ENCODE results near the gene ITGA7. TPM values are rescaled to one million over a fixed set of nuclear protein-coding genes. Genes with fewer than 3 reads are reported as not detected.
A peak's percentile ranks its signal among the peaks of the same experiment; 100 is the strongest.

ITGA7 gene
- total RNA-seq, 4 donors from 2014 or later: 6.8 to 167 (median 29.4) TPM

- no peak overlapping the region for H3K4me3 ChIP-seq
- no peaks in the 10 kb centered on the region for H3K36me3 ChIP-seq
- intact Hi-C loops (cut with DNase I; ENCODE audit: low total_unique reads): no loop called here
- no peak for TF ChIP-seq POLR2A (IDR thresholded peaks at IDR 0.05)
- TF ChIP-seq, protein P1, sequence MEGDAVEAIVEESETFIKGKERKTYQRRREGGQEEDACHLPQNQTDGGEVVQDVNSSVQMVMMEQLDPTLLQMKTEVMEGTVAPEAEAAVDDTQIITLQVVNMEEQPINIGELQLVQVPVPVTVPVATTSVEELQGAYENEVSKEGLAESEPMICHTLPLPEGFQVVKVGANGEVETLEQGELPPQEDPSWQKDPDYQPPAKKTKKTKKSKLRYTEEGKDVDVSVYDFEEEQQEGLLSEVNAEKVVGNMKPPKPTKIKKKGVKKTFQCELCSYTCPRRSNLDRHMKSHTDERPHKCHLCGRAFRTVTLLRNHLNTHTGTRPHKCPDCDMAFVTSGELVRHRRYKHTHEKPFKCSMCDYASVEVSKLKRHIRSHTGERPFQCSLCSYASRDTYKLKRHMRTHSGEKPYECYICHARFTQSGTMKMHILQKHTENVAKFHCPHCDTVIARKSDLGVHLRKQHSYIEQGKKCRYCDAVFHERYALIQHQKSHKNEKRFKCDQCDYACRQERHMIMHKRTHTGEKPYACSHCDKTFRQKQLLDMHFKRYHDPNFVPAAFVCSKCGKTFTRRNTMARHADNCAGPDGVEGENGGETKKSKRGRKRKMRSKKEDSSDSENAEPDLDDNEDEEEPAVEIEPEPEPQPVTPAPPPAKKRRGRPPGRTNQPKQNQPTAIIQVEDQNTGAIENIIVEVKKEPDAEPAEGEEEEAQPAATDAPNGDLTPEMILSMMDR (IDR thresholded peaks at IDR 0.05): no peak
- H3K27ac ChIP-seq: no peak overlapping the region
- DNase-seq: no peak
- no peaks in the 10 kb centered on the region for H3K9me3 ChIP-seq
- no peaks in the 10 kb centered on the region for H3K27me3 ChIP-seq
- peaks cover 7% of the 10 kb centered on the region in 2 donors for H3K4me1 ChIP-seq
Measured at GRCh38 chr12:55713721-55714120, 6.0 kb upstream of the ITGA7 start.

DNA sequence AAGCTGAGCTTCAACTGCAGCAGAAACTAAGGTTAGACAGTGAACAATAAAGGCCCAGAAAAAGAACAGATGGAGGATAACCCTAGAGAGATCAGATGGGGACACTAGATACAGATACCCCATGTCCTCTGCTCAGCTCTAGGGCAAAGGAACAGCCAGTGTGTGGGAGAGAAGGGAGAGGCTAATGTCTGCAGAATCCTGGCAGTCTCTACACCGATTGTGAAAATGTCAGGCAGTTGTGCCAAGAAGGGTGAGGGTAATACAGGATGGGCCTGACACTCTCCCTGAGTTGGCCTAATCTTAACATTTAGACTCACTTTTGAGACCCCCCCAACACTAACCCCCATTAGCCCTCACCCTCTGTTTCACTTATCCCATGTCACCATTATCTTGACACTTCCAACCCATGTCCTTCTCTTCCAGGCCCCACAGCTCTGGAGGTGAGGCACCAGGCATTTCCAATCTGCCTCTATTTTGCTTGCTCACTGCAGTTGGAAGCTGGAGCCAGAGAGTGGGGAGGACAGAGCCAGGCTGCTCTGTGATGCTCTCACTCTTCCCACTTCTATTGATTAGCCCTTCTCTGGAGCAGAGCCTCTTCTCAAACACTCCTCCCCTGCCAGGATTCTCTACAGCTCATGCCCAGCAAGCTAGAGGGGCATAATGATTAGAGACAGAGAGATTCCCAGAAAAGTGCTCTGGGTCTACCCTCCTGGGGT, 5.2 kb upstream of the ITGA7 start:
- TF ChIP-seq, protein P1 (IDR thresholded peaks at IDR 0.05): no peak
- TF ChIP-seq POLR2A (IDR thresholded peaks at IDR 0.05): no peak
- no peaks in the 10 kb centered on the region for H3K36me3 ChIP-seq
- DNase-seq: no peak
- H3K9me3 ChIP-seq: no peaks in the 10 kb centered on the region
- no peaks in the 10 kb centered on the region for H3K27me3 ChIP-seq
- intact Hi-C loops (cut with DNase I; ENCODE audit: low total_unique reads): no loop called here
- peak overlapping the region in 1 of 2 donors; percentile 45 for H3K27ac ChIP-seq
- peaks cover 7 to 8% of the 10 kb centered on the region in 2 donors for H3K4me1 ChIP-seq
- no peak overlapping the region for H3K4me3 ChIP-seq

DNA sequence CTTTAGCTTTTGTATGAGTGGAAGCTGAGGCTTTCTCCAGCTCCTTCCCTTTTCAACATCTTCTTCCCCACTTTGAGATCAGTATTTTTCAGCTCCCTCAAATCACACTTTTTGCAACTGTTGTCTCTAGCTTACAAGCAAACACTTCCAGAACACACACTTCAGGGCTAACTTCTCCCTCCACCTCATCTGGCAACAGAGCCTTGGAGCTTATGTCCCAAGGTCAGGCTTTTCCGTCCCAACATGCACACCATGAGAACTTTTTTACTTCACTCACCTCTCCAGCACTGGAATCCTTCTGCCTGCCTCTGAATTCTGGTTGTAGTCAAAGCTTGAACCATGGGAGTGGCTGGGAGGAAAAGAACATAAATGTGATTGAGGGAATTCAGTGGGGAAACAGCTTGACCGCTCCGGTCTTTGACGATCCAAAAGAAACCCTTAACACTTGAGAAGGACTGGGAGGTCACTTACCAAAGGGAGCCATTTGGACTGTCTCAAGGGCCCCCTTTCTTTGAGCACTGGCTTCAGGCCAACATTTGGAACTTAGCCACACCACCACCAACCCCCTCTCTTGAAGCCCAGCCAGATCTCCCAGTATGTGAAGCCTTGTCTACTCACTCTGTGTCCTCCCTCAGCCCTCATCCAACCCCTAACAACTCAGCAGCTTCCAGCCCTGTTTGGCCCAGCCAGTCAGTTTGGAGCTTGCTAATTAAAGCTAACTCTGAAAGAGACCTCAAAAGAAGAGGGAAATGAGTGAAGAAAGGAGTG, 4.3 kb upstream of the ITGA7 start:
- Histone ChIP-seq H3K27me3 (no peaks in the 10 kb centered on the region), H3K27ac (peak overlapping the region in 1 of 2 donors; percentile 45), H3K9me3 (no peaks in the 10 kb centered on the region), H3K4me1 (peaks cover 4% of the 10 kb centered on the region in 2 donors), H3K4me3 (no peak overlapping the region), H3K36me3 (no peaks in the 10 kb centered on the region)
- TF ChIP-seq, protein P1 (IDR thresholded peaks at IDR 0.05): no peak
- TF ChIP-seq POLR2A (IDR thresholded peaks at IDR 0.05): no peak
- DNase-seq: no peak
- intact Hi-C loops (cut with DNase I; ENCODE audit: low total_unique reads): no loop called here

GRCh38 chr12:55708695-55709233, 1.1 kb upstream of the ITGA7 start:
- intact Hi-C loops (cut with DNase I; ENCODE audit: low total_unique reads): no loop called here
- H3K4me1 ChIP-seq: peaks cover 0 to 4% of the 10 kb centered on the region in 2 donors
- no peaks in the 10 kb centered on the region for H3K36me3 ChIP-seq
- no peaks in the 10 kb centered on the region for H3K9me3 ChIP-seq
- H3K27me3 ChIP-seq: no peaks in the 10 kb centered on the region
- no peak for TF ChIP-seq POLR2A (IDR thresholded peaks at IDR 0.05)
- TF ChIP-seq, protein P1 (IDR thresholded peaks at IDR 0.05): no peak
- no peak for DNase-seq
- H3K4me3 ChIP-seq: peak overlapping the region in 1 of 2 donors; percentile 67
- peak overlapping the region; percentile 74 to 82 for H3K27ac ChIP-seq

- Histone ChIP-seq H3K4me1 (peaks cover 0 to 4% of the 10 kb centered on the region in 2 donors), H3K9me3 (no peaks in the 10 kb centered on the region), H3K27me3 (no peaks in the 10 kb centered on the region), H3K4me3 (peak overlapping the region; percentile 67), H3K27ac (peak overlapping the region; percentile 74 to 82), H3K36me3 (no peaks in the 10 kb centered on the region)
- no peak for DNase-seq
- intact Hi-C loops (cut with DNase I; ENCODE audit: low total_unique reads): no loop called here
- TF ChIP-seq POLR2A (IDR thresholded peaks at IDR 0.05): no peak
- TF ChIP-seq, protein P1 (IDR thresholded peaks at IDR 0.05): no peak
Measured at GRCh38 chr12:55707219-55707671, 459 bp downstream of the ITGA7 start.
